ENCODE results near the gene SP100. TPM values are rescaled to one million over a fixed set of nuclear protein-coding genes. Genes with fewer than 3 reads are reported as not detected.

The SP100 gene
- total and polyA plus RNA-seq, 2 of the 13 experiments (the other 11 are each of a cell fraction or from before 2014, with no cell fraction given), result 12.6 to 16.5 TPM

GRCh38 chr2:230416061-230416721 is at the start of gene SP100 (continued):
- no peak for TF ChIP-seq ZBTB40 (IDR thresholded peaks at IDR 0.05)
- peak; percentile 58; the same call in 1 of the 2 replicates for TF ChIP-seq ZBTB40 (CRISPR knock-in tag; IDR thresholded peaks at IDR 0.05)
- TF ChIP-seq LBX2 (CRISPR knock-in tag; IDR thresholded peaks at IDR 0.05; ENCODE audit: borderline replicate concordance), result no peak
- no peak for TF ChIP-seq KAT2B (IDR thresholded peaks at IDR 0.05; ENCODE audit: borderline replicate concordance, low read depth, low read length)
- no peak for TF ChIP-seq E2F1 (CRISPR knock-in tag; IDR thresholded peaks at IDR 0.05)
- peak; percentile 64 for TF ChIP-seq CBFB (CRISPR knock-in tag; IDR thresholded peaks at IDR 0.05)
- TF ChIP-seq ZBTB44 (CRISPR knock-in tag; IDR thresholded peaks at IDR 0.05), result 0 out of 2 replicates have a peak, but pooled peaks have one; percentile 62
- TF ChIP-seq BCL3 (CRISPR knock-in tag; IDR thresholded peaks at IDR 0.05), result no peak
- no peak for TF ChIP-seq SMAD9 (CRISPR knock-in tag; IDR thresholded peaks at IDR 0.05)
- no peak for TF ChIP-seq ZNF75D (CRISPR knock-in tag; IDR thresholded peaks at IDR 0.05; ENCODE audit: borderline replicate concordance)
- peak; percentile 19 for TF ChIP-seq RXRB (CRISPR knock-in tag; IDR thresholded peaks at IDR 0.05; ENCODE audit: borderline replicate concordance)
- no peak for TF ChIP-seq ZBTB46 (CRISPR knock-in tag; IDR thresholded peaks at IDR 0.05; ENCODE audit: borderline replicate concordance)

Measured in HepG2 (cell line).